A549 (cell line): ENCODE data around the gene PCNX1. TPM values are rescaled to one million over a fixed set of nuclear protein-coding genes. Genes with fewer than 3 reads are reported as not detected.

ENCODE experiments used
- ATAC-seq, 2 experiments: fragments of 200-7000 bp in 1 of 2; fragments of >200 bp in 1 of 2; cut with Nextera tagmentation in 1 of 2; cut with Tn5 transposase in 1 of 2; 3 replicates each; pipeline versions ENCODE4 v1.8.0 to v1.9.1; 2018 to 2020; ENCODE audit warnings: mild to moderate bottlenecking in 1 of 2, moderate library complexity in 1 of 2
- CTCF ChIA-PET: fragments of 300-600 bp; sonication (Branson Sonifier 250); formaldehyde crosslinking; extraction: SDS; loops from one replicate; lab custom pipeline; 2021; ENCODE audit warnings: antibody characterized with exemption, inconsistent platforms; lab: Yijun Ruan, JAX
- POLR2A ChIA-PET: fragments of 350-600 bp; formaldehyde crosslinking; extraction: SDS; loops from one replicate; lab custom pipeline; 2021; ENCODE audit warnings: antibody characterized with exemption, inconsistent platforms; lab: Yijun Ruan, JAX
- DNase-seq, 2 experiments: peaks; one replicate each; pipeline versions ENCODE4 v3.0.0 to v3.0.0-alpha.2; 2011 to 2016; ENCODE audit warnings: low read depth in 1 of 2, low spot score in 1 of 2
- FAIRE-seq: peaks from 2 replicates; lab custom pipeline; 2011; peaks lifted over from hg19 to GRCh38; lab: Jason Lieb, UNC
- H3K27ac ChIP-seq, 2 experiments: fragments of >200 bp; sonication (Bioruptor Twin); formaldehyde crosslinking; 3 replicates each; pipeline ENCODE4 v1.5.1; 2016 to 2017
- H3K4me1 ChIP-seq: fragments of >200 bp; sonication (Bioruptor Twin); formaldehyde crosslinking; 3 replicates; pipeline ENCODE4 v1.6.1; 2016
- H3K4me2 ChIP-seq: fragments of >200 bp; sonication (Bioruptor Twin); formaldehyde crosslinking; 3 replicates; pipeline ENCODE4 v1.6.1; 2016
- H3K4me3 ChIP-seq: fragments of >200 bp; sonication (Bioruptor Twin); formaldehyde crosslinking; 3 replicates; pipeline ENCODE4 v1.5.1; 2016
- H3K9me3 ChIP-seq: fragments of >200 bp; sonication (Bioruptor Twin); formaldehyde crosslinking; 3 replicates; pipeline ENCODE4 v1.6.1; 2016
- ATOH8 ChIP-seq: fragments of 250-450 bp; sonication (Bioruptor Pico); IDR thresholded peaks from 2 replicates; pipeline ENCODE4 v1.5.0; 2020; ENCODE audit warnings: low read depth, mild to moderate bottlenecking, moderate library complexity
- CBX2 ChIP-seq: fragments of 200-600 bp; sonication (generic); IDR thresholded peaks from 2 replicates; pipeline ENCODE4 v1.6.1; 2016; ENCODE audit warnings: low read depth, mild to moderate bottlenecking, borderline replicate concordance
- EHF ChIP-seq: fragments of 250-450 bp; sonication (Bioruptor Pico); IDR thresholded peaks from 2 replicates; pipeline ENCODE4 v1.5.0; 2020; ENCODE audit warnings: mild to moderate bottlenecking
- FOXS1 ChIP-seq: fragments of 250-450 bp; sonication (Bioruptor Pico); IDR thresholded peaks from 2 replicates; pipeline ENCODE4 v1.5.0; 2020; ENCODE audit warnings: mild to moderate bottlenecking, moderate library complexity
- JUN ChIP-seq, 2 experiments: fragments of >200 bp; sonication (Bioruptor Twin); formaldehyde crosslinking; IDR thresholded peaks; 2 replicates in 1 of 2; 3 replicates in 1 of 2; pipeline ENCODE4 v1.6.1; 2016 to 2017
- MAFK ChIP-seq: fragments of 450-650 bp; IDR thresholded peaks from 2 replicates; pipeline ENCODE4 v1.6.1; 2014; ENCODE audit not compliant: partially characterized antibody
- NR3C1 ChIP-seq: fragments of >200 bp; sonication (Bioruptor Twin); formaldehyde crosslinking; IDR thresholded peaks from 3 replicates; pipeline ENCODE4 v1.6.1; 2017
- TP53 ChIP-seq: fragments of 250-450 bp; sonication (Bioruptor Pico); IDR thresholded peaks from 2 replicates; pipeline ENCODE4 v1.5.0; 2021; ENCODE audit warnings: mild to moderate bottlenecking, moderate library complexity
- ZFP36 ChIP-seq: fragments of 450-650 bp; IDR thresholded peaks from 2 replicates; pipeline ENCODE4 v1.6.1; 2014; ENCODE audit warnings: borderline replicate concordance; ENCODE audit not compliant: partially characterized antibody
- ZNF302 ChIP-seq: fragments of 250-450 bp; sonication (Bioruptor Pico); IDR thresholded peaks from 2 replicates; pipeline ENCODE4 v1.9.0; 2021; ENCODE audit warnings: inconsistent platforms, mild to moderate bottlenecking, moderate library complexity
- ZSCAN20 ChIP-seq: fragments of 250-450 bp; sonication (Bioruptor Pico); IDR thresholded peaks from 2 replicates; pipeline ENCODE4 v1.8.0; 2022; ENCODE audit warnings: mild to moderate bottlenecking, moderate library complexity
- whole genome bisulfite sequencing: methylation state at CpG from one replicate; pipeline ENCODE4 v1.1.6; 2017; ENCODE audit errors: missing lambda C conversion rate; 5-methylcytosine and 5-hydroxymethylcytosine counted together
- polyA plus RNA-seq, 4 experiments: library from polyadenylated mRNA; depleted of rRNA in 3 of 4; stranded (reverse); fragments of >200 nt; fragmentation: RNase III in 1 of 4; extraction: RNeasy Plus Mini Kit Qiagen cat#74134 plus additional on column Dnase treatment in 1 of 4; gene quantifications; 2 replicates in 3 of 4; 3 replicates in 1 of 4; pipeline ENCODE4 v1.2.3, GENCODE V29; 2011 to 2017
- TF ChIP-seq, protein P1 (sequence below): IDR thresholded peaks from 2 replicates; pipeline ENCODE4 v1.6.1; 2012; ENCODE audit warnings: low read depth, borderline replicate concordance

PCNX1 gene
- polyA plus RNA-seq, 2 of the 4 experiments (the other 2 are of a cell fraction): 10.4 to 45.0 TPM

- Histone ChIP-seq H3K4me2 (no peak overlapping the region), H3K4me3 (no peak overlapping the region), H3K9me3 (no peaks in the 10 kb centered on the region), H3K4me1 (peaks cover 10% of the 10 kb centered on the region; the same call in 1 of the 3 replicates), H3K27ac (no peak overlapping the region)
- ATAC-seq (no peak), DNase-seq (no peak), FAIRE-seq (no peak)
- CTCF ChIA-PET: interaction anchor here (7.6 kb wide), 1 partner anchor 11 kb away, joined by 52 read pairs; no protein-coding TSS in a partner anchor
- TF ChIP-seq, protein P1, sequence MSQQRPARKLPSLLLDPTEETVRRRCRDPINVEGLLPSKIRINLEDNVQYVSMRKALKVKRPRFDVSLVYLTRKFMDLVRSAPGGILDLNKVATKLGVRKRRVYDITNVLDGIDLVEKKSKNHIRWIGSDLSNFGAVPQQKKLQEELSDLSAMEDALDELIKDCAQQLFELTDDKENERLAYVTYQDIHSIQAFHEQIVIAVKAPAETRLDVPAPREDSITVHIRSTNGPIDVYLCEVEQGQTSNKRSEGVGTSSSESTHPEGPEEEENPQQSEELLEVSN: no peak
- TF ChIP-seq ATOH8 (CRISPR knock-in tag): no peak
- no peak for TF ChIP-seq ZSCAN20 (CRISPR knock-in tag)
- TF ChIP-seq, all 56 proteins: peak for 0
- POLR2A ChIA-PET: no interaction called here
- WGBS: 95% methylated on average over 7 of the region's 7 CpGs
Observed at GRCh38 chr14:71115821-71116567, 208.7 kb downstream of the PCNX1 start.

DNA sequence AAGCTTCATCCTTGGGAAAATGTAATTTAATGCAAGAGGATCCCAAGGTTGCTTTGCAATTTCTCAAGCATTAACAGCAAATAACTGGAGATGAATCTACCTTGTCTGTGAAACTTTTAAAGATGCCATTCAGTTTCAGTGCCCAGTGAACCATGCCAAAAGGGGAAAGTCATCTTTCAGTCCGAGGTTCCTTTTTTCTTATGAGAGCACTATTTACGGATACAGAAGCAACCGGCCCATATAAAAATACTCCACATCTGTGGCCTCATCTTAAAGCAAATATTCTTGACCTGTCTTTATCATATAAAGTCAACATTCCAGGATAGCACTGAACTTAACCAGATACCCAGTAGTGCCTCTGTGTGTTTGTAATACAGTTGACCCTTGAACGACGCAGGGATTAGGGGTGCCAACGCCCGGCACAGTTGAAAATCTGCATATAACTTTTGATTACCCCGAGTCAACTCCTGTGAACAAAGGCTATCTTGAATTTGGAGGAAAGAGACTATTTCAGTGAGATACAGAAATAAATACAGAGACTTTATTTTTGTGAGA lies 209.4 kb downstream of the PCNX1 start:
- Histone ChIP-seq H3K4me1 (peaks cover 10% of the 10 kb centered on the region; the same call in 1 of the 3 replicates), H3K4me3 (no peak overlapping the region), H3K9me3 (no peaks in the 10 kb centered on the region), H3K27ac (no peak overlapping the region), H3K4me2 (no peak overlapping the region)
- no peak for TF ChIP-seq TP53 (CRISPR knock-in tag)
- no peak for TF ChIP-seq JUN (IDR thresholded peaks at IDR 0.05)
- no peak for TF ChIP-seq MAFK
- TF ChIP-seq ZNF302 (CRISPR knock-in tag): no peak
- TF ChIP-seq ZFP36: no peak
- TF ChIP-seq CBX2: no peak
- no peak for TF ChIP-seq FOXS1 (CRISPR knock-in tag)
- DNase-seq (no peak), FAIRE-seq (no peak), ATAC-seq (no peak)
- WGBS: 66% methylated on average over 8 of the region's 8 CpGs
- ChIA-PET POLR2A (no interaction called here), CTCF (interaction anchor here (7.6 kb wide), 1 partner anchor 12 kb away, joined by 52 read pairs; no protein-coding TSS in a partner anchor)

- peak in 1 of 2 experiments; percentile 11 for DNase-seq
- H3K9me3 ChIP-seq: no peaks in the 10 kb centered on the region
- ChIA-PET POLR2A (no interaction called here), CTCF (interaction anchor here (0.9 to 7.6 kb wide), 2 partner anchors 13 to 25 kb away, joined by 3 to 52 read pairs; no protein-coding TSS in a partner anchor)
- no peak overlapping the region for H3K4me3 ChIP-seq
- ATAC-seq: no peak; a peak in 1 of 6 replicates
- H3K4me2 ChIP-seq: no peak overlapping the region
- no peak for FAIRE-seq
- peaks cover 10% of the 10 kb centered on the region; the same call in 1 of the 3 replicates for H3K4me1 ChIP-seq
- no peak for TF ChIP-seq EHF (CRISPR knock-in tag)
- TF ChIP-seq NR3C1: no peak
- TF ChIP-seq FOXS1 (CRISPR knock-in tag): no peak
- no peak for TF ChIP-seq ATOH8 (CRISPR knock-in tag)
- TF ChIP-seq, all 56 proteins: peak for 0
- WGBS: 88% methylated on average over 10 of the region's 10 CpGs
- no peak overlapping the region for H3K27ac ChIP-seq
Observed at GRCh38 chr14:71117839-71118743, 210.8 kb downstream of the PCNX1 start.
